RWPE1 (cell line): Measurements from ENCODE around the gene TST.

ENCODE experiments used
- CTCF ChIA-PET: fragments of 350-600 bp; sonication (Branson Sonifier 250); formaldehyde crosslinking; extraction: SDS; loops from one replicate; lab custom pipeline; 2021; lab: Yijun Ruan, JAX
- POLR2A ChIA-PET: fragments of 400-600 bp; formaldehyde crosslinking; extraction: SDS; loops from one replicate; lab custom pipeline; 2020; ENCODE audit warnings: antibody characterized with exemption; ENCODE audit not compliant: low non-redundant PET; lab: Yijun Ruan, JAX
- DNase-seq: peaks from one replicate; pipeline ENCODE4 v3.0.0; 2012; ENCODE audit warnings: low spot score
- H3K27ac ChIP-seq: fragments of 450-650 bp; 2 replicates; pipeline ENCODE4 v1.5.1; 2017
- CTCF ChIP-seq: fragments of 450-650 bp; conservative IDR thresholded peaks from 2 replicates; pipeline ENCODE4 v1.5.1; 2017; ENCODE audit warnings: low read depth, mild to moderate bottlenecking

TST gene

GRCh38 chr22:37016134-37016910, 2.9 kb downstream of the TST start:
- DNase-seq = no peak
- CTCF ChIA-PET = interaction anchor here (0.7 to 0.9 kb wide), 2 partner anchors 27 to 28 kb away, joined by 3 read pairs; no protein-coding TSS in a partner anchor
- POLR2A ChIA-PET = no interaction called here
- TF ChIP-seq CTCF = no peak
- H3K27ac ChIP-seq = peak overlapping the region; percentile 88

GRCh38 chr22:37015587-37015878, 3.7 kb downstream of the TST start:
- POLR2A ChIA-PET = no interaction called here

GRCh38 chr22:37014835-37015586, 4.2 kb downstream of the TST start:
- no peak for TF ChIP-seq CTCF
- CTCF ChIA-PET = interaction anchor here (0.7 kb wide), 1 partner anchor 29 kb away, joined by 3 read pairs; no protein-coding TSS in a partner anchor
- POLR2A ChIA-PET = no interaction called here
- DNase-seq = no peak
- H3K27ac ChIP-seq = peak overlapping the region; percentile 28; the same call in 1 of the 2 replicates

More at GRCh38 chr22:37015587-37015878, 3.7 kb downstream of the TST start:
- DNase-seq = no peak
- CTCF ChIA-PET = interaction anchor here (0.7 kb wide), 1 partner anchor 28 kb away, joined by 3 read pairs; no protein-coding TSS in a partner anchor
- TF ChIP-seq CTCF = no peak
- H3K27ac ChIP-seq = no peak overlapping the region

- ChIA-PET CTCF (no interaction called here), POLR2A (no interaction called here)
- no peak for TF ChIP-seq CTCF
- H3K27ac ChIP-seq = peak overlapping the region; percentile 28
- DNase-seq = no peak
These were observed 4.8 kb downstream of the TST start for GRCh38 chr22:37014415-37014806.

- DNase-seq = no peak
- no peak for TF ChIP-seq CTCF
- peak overlapping the region; percentile 34 for H3K27ac ChIP-seq
- ChIA-PET POLR2A (no interaction called here), CTCF (no interaction called here)
These were observed 6.3 kb downstream of the TST start for GRCh38 chr22:37012956-37013355.

- H3K27ac ChIP-seq = peak overlapping the region; percentile 34
- no peak for TF ChIP-seq CTCF
- POLR2A ChIA-PET = no interaction called here
- CTCF ChIA-PET = no interaction called here
- DNase-seq = no peak
These were observed 6.9 kb downstream of the TST start for GRCh38 chr22:37012262-37012904.
